Mucosa of descending colon (tissue), 3 donors: Measurements from ENCODE around the gene ZNF678. TPM values are rescaled to one million over a fixed set of nuclear protein-coding genes. Genes with fewer than 3 reads are reported as not detected.
"Not testable (repeated sequence)": the region's sequence is repeated elsewhere in the genome, so short reads cannot be mapped to it uniquely, and the experiment has no call there.

Experiments
- ATAC-seq: fragments of 200-7000 bp; cut with Tn5 transposase; one replicate; pipeline ENCODE4 v1.9.1; 2020; ENCODE audit warnings: mild to moderate bottlenecking, moderate library complexity
- DNase-seq, 3 donors: peaks; one replicate each; pipeline ENCODE4 v3.0.0-alpha.2; 2020
- H3K36me3 ChIP-seq: fragments of 200-600 bp; one replicate; pipeline ENCODE4 v1.8.0; 2021; ENCODE audit warnings: low read depth, mild to moderate bottlenecking
- H3K4me1 ChIP-seq: fragments of 200-600 bp; one replicate; pipeline ENCODE4 v1.8.0; 2021; ENCODE audit warnings: low read depth, mild to moderate bottlenecking
- H3K4me3 ChIP-seq: fragments of 200-600 bp; one replicate; pipeline ENCODE4 v1.8.0; 2021; ENCODE audit warnings: mild to moderate bottlenecking
- H3K9me3 ChIP-seq: fragments of 200-600 bp; one replicate; pipeline ENCODE4 v1.8.0; 2021; ENCODE audit warnings: mild to moderate bottlenecking
- CTCF ChIP-seq: fragments of 200-600 bp; IDR thresholded peaks from one replicate; pipeline ENCODE4 v1.8.0; 2022; ENCODE audit warnings: antibody characterized with exemption, mild to moderate bottlenecking
- intact Hi-C, 2 donors: fragments of 100-400 bp; cut with DNase I in 1 of 2; cut with micrococcal nuclease in 1 of 2; formaldehyde crosslinking; loops; one replicate each; pipeline versions ENCODE4 v1.11.0 to v1.11.1; 2022; cut with DNase I, micrococcal nuclease
- total RNA-seq, 3 donors: library from RNA; stranded (reverse); fragmentation: NEBNext Ultra II Directional in 2 of 3; extraction: Animal tissue kit (Norgen Biotek cat#: 25700) in 2 of 3; gene quantifications; one replicate each; pipeline versions ENCODE4 v1.2.1 to v1.2.4, GENCODE V29; 2021 to 2023
- donor health status: DM: no; HTN: no; CAD: no; lungs with moderate emphysema.
- donor health status: DM: no; HTN: no; CAD: no.
- donor health status: DM: no; HTN: yes; CAD: no.

Gene ZNF678
- total RNA-seq, 3 donors from 2014 or later, result 6.8 to 10.4 (median 8.9) TPM

GRCh38 chr1:227603327-227603726, 40.0 kb downstream of the ZNF678 start:
- DNase-seq (no peak), ATAC-seq (no peak)
- intact Hi-C loops, result no loop called here
- no peak for TF ChIP-seq CTCF
- no peaks in the 10 kb centered on the region for H3K4me1 ChIP-seq
- no peaks in the 10 kb centered on the region for H3K36me3 ChIP-seq
- peaks cover 91% of the 10 kb centered on the region for H3K9me3 ChIP-seq
- H3K4me3 ChIP-seq, result no peak overlapping the region

GRCh38 chr1:227604446-227604845, 41.1 kb downstream of the ZNF678 start:
- no peak for TF ChIP-seq CTCF

GRCh38 chr1:227606271-227606670, 42.9 kb downstream of the ZNF678 start:
- intact Hi-C loops, H3K36me3 ChIP-seq, H3K4me1 ChIP-seq, ATAC-seq, H3K4me3 ChIP-seq, DNase-seq: not testable (repeated sequence)
- H3K9me3 ChIP-seq, result peaks cover 92% of the 10 kb centered on the region

More at GRCh38 chr1:227604446-227604845, 41.1 kb downstream of the ZNF678 start:
- no peak for ATAC-seq
- DNase-seq, result no peak
- Histone ChIP-seq H3K36me3 (no peaks in the 10 kb centered on the region), H3K9me3 (peaks cover 92% of the 10 kb centered on the region), H3K4me1 (no peaks in the 10 kb centered on the region), H3K4me3 (no peak overlapping the region)
- intact Hi-C loops, result no loop called here

- no peak for ATAC-seq
- intact Hi-C loops, result no loop called here
Observed at GRCh38 chr1:227607336-227607898, 44.1 kb downstream of the ZNF678 start.

GRCh38 chr1:227612658-227613057, 49.3 kb downstream of the ZNF678 start:
- H3K9me3 ChIP-seq, result peaks cover 87% of the 10 kb centered on the region
- H3K4me1 ChIP-seq, result no peaks in the 10 kb centered on the region
- TF ChIP-seq CTCF, result no peak
- no peak overlapping the region for H3K4me3 ChIP-seq
- intact Hi-C loops, result no loop called here
- DNase-seq, result no peak
- no peak for ATAC-seq
- H3K36me3 ChIP-seq, result no peaks in the 10 kb centered on the region

More at GRCh38 chr1:227607336-227607898, 44.1 kb downstream of the ZNF678 start:
- Histone ChIP-seq H3K4me3 (no peak overlapping the region), H3K9me3 (peaks cover 92% of the 10 kb centered on the region), H3K4me1 (no peaks in the 10 kb centered on the region), H3K36me3 (no peaks in the 10 kb centered on the region)
- no peak for DNase-seq
- TF ChIP-seq CTCF, result no peak

- Histone ChIP-seq H3K4me1 (no peaks in the 10 kb centered on the region), H3K9me3 (peaks cover 88% of the 10 kb centered on the region), H3K4me3 (no peak overlapping the region), H3K36me3 (no peaks in the 10 kb centered on the region)
- ATAC-seq, result no peak
- intact Hi-C loops, result no loop called here
- no peak for TF ChIP-seq CTCF
- DNase-seq, result no peak
Observed at GRCh38 chr1:227613526-227613925, 50.2 kb downstream of the ZNF678 start.
